GM23338 (cell line): ENCODE measurements around the gene KDM7A. TPM values are rescaled to one million over a fixed set of nuclear protein-coding genes. Genes with fewer than 3 reads are reported as not detected.

Source experiments
- ATAC-seq: fragments of 200-7000 bp; cut with Tn5 transposase; 3 replicates; pipeline ENCODE4 v1.9.1; 2020
- DNase-seq: peaks from one replicate; pipeline ENCODE4 v3.0.0-alpha.2; 2015; ENCODE audit warnings: low spot score
- H2AFZ ChIP-seq: fragments of 200-600 bp; sonication (generic); 2 replicates; pipeline ENCODE4 v1.8.0; 2016; ENCODE audit warnings: antibody characterized with exemption, mild to moderate bottlenecking, moderate library complexity
- H3F3A ChIP-seq: fragments of 200-600 bp; sonication (generic); replicated peaks from 2 replicates; pipeline ENCODE4 v1.8.0; 2017; ENCODE audit warnings: antibody characterized with exemption, mixed run types, low read depth
- H3K27ac ChIP-seq: fragments of 200-600 bp; sonication (generic); 2 replicates; pipeline ENCODE4 v1.6.1; 2016; ENCODE audit warnings: low read depth
- H3K27me3 ChIP-seq: fragments of 200-600 bp; sonication (generic); 2 replicates; pipeline ENCODE4 v1.8.0; 2016; ENCODE audit warnings: mild to moderate bottlenecking, mixed run types, moderate library complexity; ENCODE audit not compliant: insufficient read depth
- H3K36me3 ChIP-seq: fragments of 200-600 bp; sonication (generic); 2 replicates; pipeline ENCODE4 v1.8.0; 2016; ENCODE audit warnings: mild to moderate bottlenecking; ENCODE audit not compliant: insufficient read depth
- H3K4me1 ChIP-seq: fragments of 200-600 bp; sonication (generic); 2 replicates; pipeline ENCODE4 v1.8.0; 2016; ENCODE audit warnings: mild to moderate bottlenecking, moderate library complexity; ENCODE audit not compliant: insufficient read depth
- H3K4me2 ChIP-seq: fragments of 200-600 bp; sonication (generic); 2 replicates; pipeline ENCODE4 v1.7.1; 2017; ENCODE audit warnings: mixed run types
- H3K4me3 ChIP-seq: fragments of 200-600 bp; sonication (generic); 2 replicates; pipeline ENCODE4 v1.6.1; 2016; ENCODE audit warnings: mixed run types
- H3K79me2 ChIP-seq: fragments of 200-600 bp; sonication (generic); replicated peaks from 2 replicates; pipeline ENCODE4 v1.8.0; 2017; ENCODE audit warnings: mild to moderate bottlenecking; ENCODE audit not compliant: insufficient read depth
- H3K9me2 ChIP-seq: fragments of 200-600 bp; sonication (generic); 2 replicates; pipeline ENCODE4 v1.8.0; 2017; ENCODE audit not compliant: insufficient read depth
- H4K20me1 ChIP-seq: fragments of 200-600 bp; sonication (generic); replicated peaks from 2 replicates; pipeline ENCODE4 v1.8.0; 2017; ENCODE audit warnings: mild to moderate bottlenecking; ENCODE audit not compliant: insufficient read depth
- H3K27ac Mint-ChIP-seq: 2 replicates; pipeline ENCODE4 v1.8.0; 2020; ENCODE audit warnings: inconsistent platforms, mild to moderate bottlenecking, moderate library complexity, mixed read lengths
- H3K27me3 Mint-ChIP-seq: 3 replicates; pipeline ENCODE4 v1.8.0; 2022; ENCODE audit warnings: low read depth, mild to moderate bottlenecking, moderate library complexity, mixed read lengths, inconsistent platforms; ENCODE audit not compliant: insufficient read depth, poor library complexity
- H3K36me3 Mint-ChIP-seq: 3 replicates; pipeline ENCODE4 v1.8.0; 2021; ENCODE audit warnings: low read depth, mild to moderate bottlenecking, inconsistent platforms, moderate library complexity, mixed read lengths
- H3K4me1 Mint-ChIP-seq: 3 replicates; pipeline ENCODE4 v1.8.0; 2020; ENCODE audit warnings: mild to moderate bottlenecking, inconsistent platforms, mixed read lengths
- H3K4me3 Mint-ChIP-seq: 3 replicates; pipeline ENCODE4 v1.8.0; 2021; ENCODE audit warnings: moderate library complexity, mild to moderate bottlenecking, inconsistent platforms, mixed read lengths
- H3K9me3 Mint-ChIP-seq: 3 replicates; pipeline ENCODE4 v1.8.0; 2020; ENCODE audit warnings: moderate library complexity, mild to moderate bottlenecking, inconsistent platforms, mixed read lengths
- CREB1 ChIP-seq: fragments of 250-450 bp; sonication (Bioruptor Pico); IDR thresholded peaks from 2 replicates; pipeline ENCODE4 v1.5.0; 2020; ENCODE audit warnings: low read depth, mild to moderate bottlenecking, moderate library complexity
- CTCF ChIP-seq, 2 experiments: fragments of 200-600 bp in 1 of 2; sonication (generic) in 1 of 2; conservative IDR thresholded peaks; 2 replicates each; pipeline versions ENCODE4 v1.5.1 to v1.6.1; 2016 to 2017; ENCODE audit warnings: antibody characterized with exemption in 2 of 2, low read depth in 2 of 2, mild to moderate bottlenecking in 2 of 2, moderate library complexity in 1 of 2
- ETS1 ChIP-seq: IDR thresholded peaks from 2 replicates; pipeline ENCODE4 v1.6.1; 2016; ENCODE audit warnings: antibody characterized with exemption
- EZH2 ChIP-seq: fragments of 200-600 bp; sonication (generic); IDR thresholded peaks from one replicate; pipeline ENCODE4 v1.8.0; 2017; ENCODE audit warnings: antibody characterized with exemption, mild to moderate bottlenecking, low read depth; ENCODE audit not compliant: unreplicated experiment
- EZH2phosphoT487 ChIP-seq: fragments of 200-600 bp; sonication (generic); IDR thresholded peaks from one replicate; pipeline ENCODE4 v1.8.1; 2018; ENCODE audit warnings: antibody characterized with exemption; ENCODE audit not compliant: unreplicated experiment
- JUNB ChIP-seq: IDR thresholded peaks from one replicate; pipeline ENCODE4 v1.6.1; 2016; ENCODE audit warnings: antibody characterized with exemption; ENCODE audit not compliant: unreplicated experiment
- NANOG ChIP-seq: IDR thresholded peaks from 2 replicates; pipeline ENCODE4 v1.6.1; 2016; ENCODE audit warnings: antibody characterized with exemption, borderline replicate concordance
- POLR2AphosphoS5 ChIP-seq: IDR thresholded peaks from 2 replicates; pipeline ENCODE4 v1.6.1; 2016; ENCODE audit warnings: antibody characterized with exemption, low read depth
- STAT1 ChIP-seq: IDR thresholded peaks from one replicate; pipeline ENCODE4 v1.6.1; 2016; ENCODE audit warnings: antibody characterized with exemption; ENCODE audit not compliant: unreplicated experiment
- ZNF114 ChIP-seq: fragments of 250-450 bp; sonication (Bioruptor Pico); IDR thresholded peaks from 2 replicates; pipeline ENCODE4 v1.5.0; 2020; ENCODE audit warnings: mild to moderate bottlenecking, moderate library complexity
- ZNF331 ChIP-seq: fragments of 250-450 bp; sonication (Bioruptor Pico); IDR thresholded peaks from 2 replicates; pipeline ENCODE4 v1.5.0; 2020; ENCODE audit warnings: low read depth, mild to moderate bottlenecking, moderate library complexity
- ZNF462 ChIP-seq: fragments of 250-450 bp; sonication (Bioruptor Pico); IDR thresholded peaks from 2 replicates; pipeline ENCODE4 v1.5.0; 2020; ENCODE audit warnings: mild to moderate bottlenecking, moderate library complexity
- polyA plus RNA-seq: library from polyadenylated mRNA; unstranded; fragments of >200 nt; fragmentation: Nextera tagmentation; extraction: Ambion mirVana; gene quantifications from 2 replicates; pipeline ENCODE4 v1.2.1, GENCODE V29; 2016
- total RNA-seq: library from RNA; depleted of rRNA; stranded (reverse); fragments of >200 nt; shearing (Covaris generic); gene quantifications from 2 replicates; pipeline ENCODE4 v1.2.3, GENCODE V29; 2014
- TF ChIP-seq, protein P1 (sequence below): IDR thresholded peaks from one replicate; pipeline ENCODE4 v1.6.1; 2018; ENCODE audit warnings: antibody characterized with exemption; ENCODE audit not compliant: unreplicated experiment

KDM7A gene
- total and polyA plus RNA-seq, 2 experiments from 2014 or later, result 2.3 to 10.8 TPM

- peaks cover 14% of the 10 kb centered on the region for H3K27me3 Mint-ChIP-seq
- H3K36me3 ChIP-seq, result no peaks in the 10 kb centered on the region
- no peak overlapping the region for H3K27ac ChIP-seq
- no peaks in the 10 kb centered on the region for H3K36me3 Mint-ChIP-seq
- no peak overlapping the region for H3K27ac Mint-ChIP-seq
- H3K4me3 Mint-ChIP-seq, result no peak overlapping the region
- H3K9me2 ChIP-seq, result no peaks in the 10 kb centered on the region; the same call in 1 of the 2 replicates
- no peaks in the 10 kb centered on the region for H3F3A ChIP-seq
- 0 out of 2 replicates have a peak, but pooled peaks cover 6% of the 10 kb centered on the region for H4K20me1 ChIP-seq
- H3K4me1 Mint-ChIP-seq, result no peaks in the 10 kb centered on the region; the same call in 2 of the 3 replicates
- no peak overlapping the region for H3K4me3 ChIP-seq
- H2AFZ ChIP-seq, result no peak overlapping the region
- H3K4me2 ChIP-seq, result no peak overlapping the region
- DNase-seq, result no peak
- ATAC-seq, result no peak
- peaks cover 9% of the 10 kb centered on the region for H3K27me3 ChIP-seq
- no peak for TF ChIP-seq ETS1
- no peak for TF ChIP-seq ZNF114 (CRISPR knock-in tag)
- TF ChIP-seq JUNB, result no peak
- TF ChIP-seq EZH2, result no peak
- no peak for TF ChIP-seq EZH2phosphoT487
- TF ChIP-seq POLR2AphosphoS5, result no peak
- no peak for TF ChIP-seq STAT1
- no peak for TF ChIP-seq NANOG
- TF ChIP-seq, protein P1, sequence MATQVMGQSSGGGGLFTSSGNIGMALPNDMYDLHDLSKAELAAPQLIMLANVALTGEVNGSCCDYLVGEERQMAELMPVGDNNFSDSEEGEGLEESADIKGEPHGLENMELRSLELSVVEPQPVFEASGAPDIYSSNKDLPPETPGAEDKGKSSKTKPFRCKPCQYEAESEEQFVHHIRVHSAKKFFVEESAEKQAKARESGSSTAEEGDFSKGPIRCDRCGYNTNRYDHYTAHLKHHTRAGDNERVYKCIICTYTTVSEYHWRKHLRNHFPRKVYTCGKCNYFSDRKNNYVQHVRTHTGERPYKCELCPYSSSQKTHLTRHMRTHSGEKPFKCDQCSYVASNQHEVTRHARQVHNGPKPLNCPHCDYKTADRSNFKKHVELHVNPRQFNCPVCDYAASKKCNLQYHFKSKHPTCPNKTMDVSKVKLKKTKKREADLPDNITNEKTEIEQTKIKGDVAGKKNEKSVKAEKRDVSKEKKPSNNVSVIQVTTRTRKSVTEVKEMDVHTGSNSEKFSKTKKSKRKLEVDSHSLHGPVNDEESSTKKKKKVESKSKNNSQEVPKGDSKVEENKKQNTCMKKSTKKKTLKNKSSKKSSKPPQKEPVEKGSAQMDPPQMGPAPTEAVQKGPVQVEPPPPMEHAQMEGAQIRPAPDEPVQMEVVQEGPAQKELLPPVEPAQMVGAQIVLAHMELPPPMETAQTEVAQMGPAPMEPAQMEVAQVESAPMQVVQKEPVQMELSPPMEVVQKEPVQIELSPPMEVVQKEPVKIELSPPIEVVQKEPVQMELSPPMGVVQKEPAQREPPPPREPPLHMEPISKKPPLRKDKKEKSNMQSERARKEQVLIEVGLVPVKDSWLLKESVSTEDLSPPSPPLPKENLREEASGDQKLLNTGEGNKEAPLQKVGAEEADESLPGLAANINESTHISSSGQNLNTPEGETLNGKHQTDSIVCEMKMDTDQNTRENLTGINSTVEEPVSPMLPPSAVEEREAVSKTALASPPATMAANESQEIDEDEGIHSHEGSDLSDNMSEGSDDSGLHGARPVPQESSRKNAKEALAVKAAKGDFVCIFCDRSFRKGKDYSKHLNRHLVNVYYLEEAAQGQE, result no peak
- no peak for TF ChIP-seq CTCF (conservative IDR thresholded peaks at IDR 0.05; ENCODE audit: low read depth in 2 of 2)
- TF ChIP-seq CREB1, result no peak
- TF ChIP-seq ZNF462 (CRISPR knock-in tag), result no peak
- TF ChIP-seq ZNF331 (CRISPR knock-in tag), result no peak
- H3K79me2 ChIP-seq, result no peaks in the 10 kb centered on the region
- no peaks in the 10 kb centered on the region for H3K9me3 Mint-ChIP-seq
- no peaks in the 10 kb centered on the region for H3K4me1 ChIP-seq
Observed at GRCh38 chr7:140056431-140057142, 120.2 kb downstream of the KDM7A start.
